Measurements from ENCODE around the gene ABR.
"Not testable (repeated sequence)": the region's sequence is repeated elsewhere in the genome, so short reads cannot be mapped to it uniquely, and the experiment has no call there.

Gene ABR

DNA sequence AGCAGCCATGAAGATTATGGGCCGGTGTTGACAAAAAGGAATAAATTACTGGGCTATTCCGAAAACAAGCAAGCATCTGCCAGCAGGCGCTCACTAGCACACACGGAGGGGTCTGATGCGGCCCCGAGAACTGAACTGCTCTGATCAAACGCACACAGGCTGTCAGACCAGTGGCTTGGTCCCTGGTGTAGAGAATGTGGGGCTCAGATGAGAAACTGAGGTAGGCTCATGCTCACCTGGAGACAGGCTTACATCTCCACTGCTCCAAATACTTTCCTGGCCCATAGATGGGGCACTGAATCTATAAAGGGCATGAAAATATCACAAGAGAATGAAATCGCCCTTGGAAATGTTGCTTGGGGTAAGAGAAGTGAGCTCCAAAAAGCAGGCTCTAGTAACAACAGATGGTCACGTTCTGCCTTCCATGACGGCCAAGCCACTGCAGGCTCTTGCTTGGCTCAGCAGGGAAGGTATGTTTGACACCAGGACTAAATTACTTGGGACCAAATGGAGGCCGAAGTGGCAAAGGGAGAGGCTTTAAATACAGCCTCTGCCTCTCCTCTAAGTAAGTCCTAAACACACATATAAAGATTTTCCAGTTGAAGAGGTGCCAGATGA, 5.4 kb downstream of the ABR start:
- in situ Hi-C loops (cut with MboI; ENCODE audit: low sequenced_read_pairs): no loop called here

DNA sequence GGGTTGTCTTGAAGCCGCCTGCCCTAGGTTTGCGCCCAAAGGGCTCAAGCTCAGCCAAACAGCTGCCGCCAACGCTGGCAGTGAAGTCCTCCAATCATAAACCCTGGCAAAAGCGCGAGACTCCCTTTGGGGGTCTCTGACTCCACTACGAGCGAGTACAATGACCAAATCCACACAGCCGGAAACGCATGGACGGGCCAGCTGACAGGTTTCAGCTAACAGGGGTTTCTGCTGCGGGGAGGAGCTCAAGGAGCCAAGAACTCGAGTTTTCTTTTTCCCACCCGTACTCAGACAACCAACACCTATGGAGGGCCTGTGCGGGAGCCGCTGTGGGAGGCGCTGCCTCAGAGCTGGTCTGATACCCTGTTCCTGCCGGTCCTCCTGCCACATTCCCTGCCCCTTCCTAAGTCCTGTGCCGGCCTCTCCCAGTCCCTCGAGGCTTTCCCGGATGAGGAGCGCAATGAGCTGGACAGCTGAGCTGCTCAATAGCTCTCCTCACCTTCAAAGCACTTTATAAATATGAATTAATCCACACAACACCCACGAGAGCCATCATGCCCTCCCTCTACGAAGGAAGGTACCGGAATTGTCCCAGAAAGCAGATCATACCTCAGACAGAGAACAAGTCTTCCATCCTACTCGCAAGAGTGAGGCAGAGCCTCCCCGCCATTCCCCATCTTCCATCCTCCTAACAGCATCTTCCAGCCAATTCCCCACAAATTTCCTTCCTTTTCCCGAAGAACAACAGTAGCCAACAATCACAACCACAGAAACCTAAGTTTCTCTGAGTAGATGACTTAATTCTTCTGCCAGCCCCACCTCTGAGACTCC, 6.1 kb downstream of the ABR start:
- in situ Hi-C loops (cut with MboI; ENCODE audit: low sequenced_read_pairs): no loop called here

DNA sequence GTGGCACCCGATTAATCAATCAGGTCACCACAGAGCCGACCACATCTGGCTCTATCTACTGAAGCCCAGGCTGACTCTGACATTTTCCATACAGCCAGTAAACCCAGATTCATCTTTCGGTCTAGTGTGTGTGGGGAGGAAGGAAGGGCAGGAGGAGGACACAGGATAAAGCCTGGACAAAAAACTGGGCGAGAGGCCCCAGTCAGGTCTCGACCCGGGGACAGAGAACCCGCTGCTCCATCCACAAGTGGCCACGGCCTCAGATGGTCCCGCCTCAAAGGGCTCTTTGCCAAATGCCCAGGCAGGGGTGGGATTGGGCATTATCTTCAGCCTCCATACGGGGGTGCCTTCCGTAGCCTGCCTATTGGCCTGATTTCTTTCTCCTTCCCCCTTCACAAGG, 7.8 kb downstream of the ABR start:
- in situ Hi-C loops (cut with MboI; ENCODE audit: low sequenced_read_pairs): no loop called here

DNA sequence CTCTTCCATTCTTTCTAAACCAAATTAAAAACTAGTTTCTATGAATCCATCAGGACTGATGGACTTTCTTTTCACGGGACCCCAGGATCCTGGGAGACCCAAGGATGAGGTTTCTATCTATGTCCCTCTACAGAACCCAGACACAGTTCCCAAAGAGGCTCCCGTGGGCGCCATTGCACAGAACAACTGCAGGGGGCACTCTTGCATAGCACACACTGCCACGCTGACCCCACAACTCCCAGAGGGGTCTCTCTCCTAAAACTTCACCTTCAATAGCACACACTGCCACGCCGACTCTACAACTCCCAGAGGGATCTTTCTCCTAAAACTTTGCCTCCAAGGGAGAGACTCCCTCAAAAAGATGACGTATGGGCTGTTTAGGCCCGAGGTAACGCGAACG, 9.0 kb downstream of the ABR start:
- in situ Hi-C loops (cut with MboI; ENCODE audit: low sequenced_read_pairs): no loop called here

DNA sequence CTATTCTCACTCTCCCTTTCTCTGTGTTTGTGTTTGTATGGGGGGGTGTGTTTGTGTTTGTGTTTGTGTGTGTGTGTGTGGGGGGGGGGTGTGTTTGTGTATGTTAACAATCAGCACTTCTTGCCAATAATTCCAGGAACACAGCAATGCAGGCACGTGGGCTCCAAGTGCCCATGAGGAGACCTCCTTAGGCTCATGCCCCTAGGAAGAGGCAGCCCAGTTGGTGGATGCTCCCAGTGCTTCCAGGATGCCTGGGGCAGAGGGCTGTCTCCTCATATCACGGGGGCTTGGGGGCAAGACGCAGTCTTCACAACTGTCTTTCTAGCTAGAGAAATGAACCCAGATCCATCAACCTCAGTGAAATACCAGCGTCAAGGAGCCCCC, 9.9 kb downstream of the ABR start:
- in situ Hi-C loops (cut with MboI; ENCODE audit: low sequenced_read_pairs): no loop called here

DNA sequence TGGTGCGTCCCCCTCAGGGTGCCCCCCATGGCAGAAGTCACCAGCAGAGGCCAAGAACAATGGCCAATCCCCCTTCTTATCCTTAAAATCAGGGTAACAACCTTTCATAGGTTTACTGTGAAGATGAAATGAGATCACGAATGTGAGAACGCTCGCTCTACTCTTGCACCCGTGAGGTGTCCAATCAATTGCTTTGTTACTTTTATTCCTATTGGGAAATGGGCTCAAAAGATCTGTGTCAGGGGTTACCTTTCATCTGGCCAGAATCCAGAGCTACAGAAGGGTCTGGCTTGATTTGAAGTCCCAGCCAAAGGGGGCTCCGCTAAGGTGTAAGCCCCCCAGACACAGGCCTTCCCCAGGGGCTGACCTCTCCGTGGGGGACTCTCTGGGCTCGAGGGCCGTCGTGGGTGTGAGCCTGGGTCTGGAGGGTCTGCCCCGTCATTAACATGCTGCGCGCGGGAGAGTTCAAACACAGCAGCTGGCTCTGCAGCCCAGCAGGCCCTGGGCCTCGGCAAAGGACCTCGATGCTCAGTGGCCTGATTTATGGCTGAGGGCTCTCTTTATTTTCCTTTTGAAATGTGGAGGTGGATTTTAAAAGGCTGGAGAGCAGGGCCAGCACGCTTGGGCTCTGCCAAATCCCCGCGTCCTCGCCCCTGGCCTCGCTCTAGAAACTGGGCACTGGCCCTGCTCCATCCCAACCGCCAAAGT, 10.4 kb downstream of the ABR start:
- in situ Hi-C loops (cut with MboI; ENCODE audit: low sequenced_read_pairs): no loop called here

DNA sequence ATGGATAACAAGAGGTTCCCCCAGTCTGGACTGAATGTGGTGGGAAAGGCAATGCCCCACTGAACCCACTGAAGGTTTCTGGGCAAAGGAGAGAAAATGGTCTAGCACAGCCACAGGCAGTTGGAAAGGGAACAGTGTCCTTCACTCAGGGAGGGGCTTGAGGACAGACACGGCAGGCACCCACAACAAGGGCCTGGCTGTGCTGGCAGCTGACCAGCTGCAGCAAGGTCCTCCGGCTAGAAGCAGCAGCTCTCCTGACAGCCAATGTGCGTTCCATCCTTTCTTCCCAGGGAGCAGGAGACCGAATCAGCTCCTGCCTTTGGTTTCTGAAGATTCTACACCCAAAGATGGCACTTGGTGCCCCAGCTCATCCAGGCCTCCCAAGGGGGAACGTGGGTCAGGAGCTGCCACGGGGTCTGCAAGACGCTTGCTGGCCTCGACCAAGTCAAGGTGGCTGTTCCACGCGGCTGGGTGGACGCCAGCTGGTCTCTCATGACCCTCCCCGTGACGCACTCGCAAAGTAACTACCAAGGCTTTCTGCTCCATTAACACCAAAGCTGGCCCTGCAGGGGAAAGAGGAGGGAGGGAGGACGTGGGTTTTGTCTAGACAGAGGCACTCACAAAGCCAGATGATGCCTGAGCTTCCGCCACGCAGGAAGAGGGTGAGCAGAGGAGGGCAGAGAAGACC, 11.1 kb downstream of the ABR start:
- in situ Hi-C loops (cut with MboI; ENCODE audit: low sequenced_read_pairs): no loop called here

DNA sequence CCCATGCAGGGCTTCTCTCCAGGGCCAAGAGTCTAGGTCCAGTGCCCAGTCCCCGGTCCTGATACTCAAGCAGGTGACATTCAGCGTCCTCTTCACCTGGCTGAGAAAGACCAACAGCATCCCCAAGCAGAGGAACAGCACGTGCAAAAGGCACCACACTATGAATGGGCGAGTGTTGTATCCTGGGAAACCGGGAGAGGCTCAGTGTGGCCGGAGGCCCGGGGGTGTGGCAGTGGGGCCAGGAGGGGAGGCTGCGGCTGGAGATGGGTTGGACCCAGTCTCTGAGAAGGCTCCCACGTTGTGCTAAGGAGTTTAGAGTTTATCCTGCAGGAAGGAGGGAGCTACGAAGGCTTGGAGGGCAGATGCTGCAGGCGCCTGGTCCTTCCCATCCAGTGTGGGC, 13.5 kb downstream of the ABR start:
- in situ Hi-C loops (cut with MboI; ENCODE audit: low sequenced_read_pairs): no loop called here

DNA sequence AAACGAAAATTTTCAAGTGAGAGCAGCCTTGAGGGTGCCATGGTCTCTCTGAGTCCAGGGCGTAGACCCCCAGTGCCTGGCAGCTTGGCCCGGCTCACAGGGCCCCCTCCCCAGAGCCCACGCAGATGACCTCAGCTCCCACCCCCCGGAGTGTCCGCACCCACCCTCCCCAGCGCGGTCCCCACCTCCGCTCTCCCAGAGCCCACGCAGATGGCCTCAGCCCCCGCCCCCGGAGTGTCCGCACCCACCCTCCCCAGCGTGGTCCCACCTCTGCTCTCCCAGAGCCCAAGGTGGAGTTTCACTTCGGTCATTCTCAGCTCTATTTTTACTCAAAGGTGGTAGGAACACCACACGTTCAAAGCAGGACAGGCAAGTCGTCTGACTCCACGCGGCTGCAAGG, 13.9 kb downstream of the ABR start:
- in situ Hi-C loops (cut with MboI; ENCODE audit: low sequenced_read_pairs): no loop called here

DNA sequence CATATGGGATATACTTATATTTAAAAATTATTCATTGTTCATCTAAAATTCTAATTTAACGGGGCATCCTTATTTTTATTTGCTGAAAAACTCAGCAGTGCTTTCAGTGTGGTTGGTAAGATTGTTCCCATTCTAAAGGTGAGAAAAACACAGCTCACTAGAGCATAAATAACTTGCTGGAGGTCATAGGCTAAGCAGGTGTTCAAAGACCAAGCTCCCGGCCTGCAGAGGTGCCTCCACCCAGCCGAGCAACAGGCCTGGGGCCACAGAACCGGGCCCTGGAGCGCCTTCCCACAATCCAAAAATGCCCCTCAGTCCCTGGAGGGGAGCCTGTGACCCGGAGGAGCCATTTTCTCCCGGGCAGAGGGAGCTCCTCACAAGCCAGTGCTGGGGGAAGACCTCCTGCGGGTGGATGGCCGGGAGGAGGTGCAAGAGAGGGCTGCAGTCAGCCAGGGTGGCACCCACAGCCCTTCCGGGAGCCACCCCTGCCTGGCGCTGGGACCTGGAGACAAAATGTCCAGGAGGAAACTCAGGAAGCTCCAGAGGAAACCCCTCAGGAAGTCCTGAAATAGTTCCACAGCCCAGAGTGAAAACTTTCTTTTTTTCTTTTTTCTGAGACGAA, 14.7 kb downstream of the ABR start:
- in situ Hi-C loops (cut with MboI; ENCODE audit: low sequenced_read_pairs): no loop called here

DNA sequence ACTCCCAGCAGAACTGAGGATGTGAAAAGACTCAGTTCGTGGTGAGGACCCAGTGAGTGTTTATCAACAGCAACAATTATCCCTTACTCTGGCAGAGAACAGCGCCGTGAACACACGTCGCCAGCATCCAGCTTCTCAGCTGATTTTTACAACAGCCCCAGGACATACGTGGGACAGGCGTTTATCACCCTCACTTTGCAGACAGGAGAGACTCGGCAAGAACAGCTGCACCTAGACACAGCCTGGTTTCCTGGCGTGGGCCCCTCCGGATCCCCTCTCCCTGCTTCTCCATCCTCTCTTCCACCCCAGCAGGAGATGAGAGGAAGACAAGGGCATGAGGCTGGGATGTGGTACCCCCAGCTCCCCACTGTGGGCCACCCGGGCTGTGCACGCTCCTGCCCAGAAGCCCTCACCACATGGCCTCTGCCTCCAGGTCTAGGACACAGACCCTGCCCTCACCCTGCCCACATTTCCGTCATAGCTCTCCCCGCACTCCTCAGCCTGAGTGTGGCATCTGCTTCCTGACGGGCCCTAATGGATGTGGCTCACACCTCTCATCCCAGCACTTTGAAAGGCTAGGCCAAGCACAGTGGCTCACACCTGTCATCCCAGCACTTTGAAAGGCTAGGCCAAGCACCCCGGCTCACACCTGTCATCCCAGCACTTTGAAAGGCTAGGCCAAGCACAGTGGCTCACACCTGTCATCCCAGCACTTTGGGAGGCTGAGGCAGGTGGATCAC, 17.5 kb downstream of the ABR start:
- in situ Hi-C loops (cut with MboI; ENCODE audit: low sequenced_read_pairs): no loop called here

DNA sequence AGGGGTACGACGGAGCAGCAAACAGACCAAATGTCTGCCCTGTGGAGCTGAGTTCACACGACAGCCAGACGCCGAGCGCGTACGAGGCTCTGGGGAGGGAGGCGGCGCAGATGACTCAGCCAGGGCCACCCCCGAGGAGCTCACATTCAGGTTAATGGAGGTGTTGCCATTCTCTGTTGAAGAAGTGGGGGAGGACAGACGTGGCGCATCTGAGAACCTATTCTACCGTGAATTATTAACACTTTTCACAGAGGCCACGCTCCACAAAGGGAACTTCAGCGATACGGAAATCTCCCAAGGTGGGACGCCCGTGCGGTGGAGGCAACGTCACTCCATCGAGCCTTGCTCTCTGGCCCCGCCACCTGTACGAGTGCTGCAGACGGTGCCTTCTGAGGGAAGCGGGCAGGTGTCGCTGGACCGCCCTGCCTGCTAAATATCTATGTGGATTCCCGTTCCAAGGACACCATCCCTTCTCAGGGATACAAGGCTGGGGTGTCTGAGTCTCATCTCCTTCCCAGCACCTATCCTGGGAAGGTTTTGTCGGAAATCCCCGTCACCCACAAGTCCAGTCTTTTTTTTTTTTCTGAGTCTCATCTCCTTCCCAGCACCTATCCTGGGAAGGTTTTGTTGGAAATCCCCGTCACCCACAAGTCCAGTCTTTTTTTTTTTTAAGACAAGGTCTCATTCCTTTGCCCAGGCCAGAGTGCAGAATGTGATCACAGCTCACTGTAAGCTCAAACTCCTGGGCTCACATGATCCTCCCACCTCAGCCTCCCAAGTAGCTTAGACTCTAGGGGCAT, 19.0 kb downstream of the ABR start:
- in situ Hi-C loops (cut with MboI; ENCODE audit: low sequenced_read_pairs): no loop called here

DNA sequence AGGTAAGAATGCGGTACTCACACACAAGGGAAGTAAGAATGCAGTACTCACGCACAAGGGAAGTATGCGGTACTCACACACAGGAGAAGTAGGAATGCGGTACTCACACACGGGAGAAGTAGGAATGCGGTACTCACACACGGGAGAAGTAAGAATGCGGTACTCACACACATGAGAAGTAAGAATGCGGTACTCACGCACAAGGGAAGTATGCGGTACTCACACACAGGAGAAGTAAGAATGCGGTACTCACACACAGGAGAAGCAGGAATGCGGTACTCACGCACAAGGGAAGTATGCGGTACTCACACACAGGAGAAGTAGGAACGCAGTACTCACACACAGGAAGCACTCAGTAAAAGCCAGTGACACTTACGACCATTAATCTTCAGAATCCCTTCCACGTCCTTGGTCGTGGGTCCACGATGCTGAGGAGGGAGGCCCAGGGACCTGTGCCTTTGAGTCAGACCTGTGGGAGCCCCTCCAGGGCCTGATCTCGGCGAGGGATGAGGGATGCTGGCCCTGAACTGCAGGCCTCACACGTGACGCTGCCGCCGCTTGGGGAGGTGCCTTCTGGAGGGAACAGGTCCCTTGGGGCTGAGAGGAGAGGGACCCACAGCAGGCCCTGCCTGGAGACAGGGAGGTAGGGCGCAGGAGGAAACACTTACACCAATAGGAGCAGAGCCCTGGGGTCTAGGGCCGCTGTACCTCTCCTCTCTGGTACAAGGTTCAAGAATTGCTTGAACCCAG, 20.2 kb downstream of the ABR start:
- in situ Hi-C loops (cut with MboI; ENCODE audit: low sequenced_read_pairs): no loop called here

DNA sequence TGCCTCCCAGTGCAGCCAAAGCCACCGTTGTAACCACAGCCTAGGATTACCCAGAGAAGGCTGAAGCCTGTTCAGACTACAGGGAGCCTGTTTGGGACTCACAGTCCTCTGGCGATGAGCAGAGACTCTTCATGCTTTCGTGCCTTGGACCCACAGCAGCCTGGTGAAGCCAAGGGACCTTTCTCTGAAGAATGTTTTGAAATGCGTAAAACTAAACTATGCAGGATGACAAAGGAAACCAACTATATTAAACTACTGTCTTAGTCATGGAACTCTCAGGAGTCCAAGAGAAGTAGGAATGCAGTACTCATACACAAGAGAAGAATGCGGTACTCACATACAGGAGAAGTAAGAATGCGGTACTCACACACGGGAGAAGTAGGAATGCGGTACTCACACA, 20.9 kb downstream of the ABR start:
- in situ Hi-C loops (cut with MboI; ENCODE audit: low sequenced_read_pairs): no loop called here

DNA sequence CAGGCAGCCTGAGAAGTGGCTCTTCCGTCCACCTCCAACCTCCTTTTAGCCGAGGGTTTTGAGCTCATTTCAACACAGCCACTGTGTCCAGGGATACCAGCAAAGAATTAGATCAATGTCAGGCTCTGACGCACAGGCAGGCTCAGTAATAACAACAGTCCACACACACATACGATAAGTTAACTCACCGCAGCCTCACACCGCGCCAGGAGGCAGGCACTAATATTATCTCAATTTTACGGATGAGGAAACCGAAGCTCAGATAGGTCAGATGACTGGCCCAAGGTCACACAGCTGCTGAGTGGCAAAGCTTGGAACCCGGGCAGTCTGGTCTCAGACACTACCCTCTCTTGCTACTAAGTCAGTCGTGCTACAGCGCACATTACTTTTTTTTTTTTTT, 22.9 kb downstream of the ABR start:
- in situ Hi-C loops (cut with MboI; ENCODE audit: low sequenced_read_pairs): no loop called here

DNA sequence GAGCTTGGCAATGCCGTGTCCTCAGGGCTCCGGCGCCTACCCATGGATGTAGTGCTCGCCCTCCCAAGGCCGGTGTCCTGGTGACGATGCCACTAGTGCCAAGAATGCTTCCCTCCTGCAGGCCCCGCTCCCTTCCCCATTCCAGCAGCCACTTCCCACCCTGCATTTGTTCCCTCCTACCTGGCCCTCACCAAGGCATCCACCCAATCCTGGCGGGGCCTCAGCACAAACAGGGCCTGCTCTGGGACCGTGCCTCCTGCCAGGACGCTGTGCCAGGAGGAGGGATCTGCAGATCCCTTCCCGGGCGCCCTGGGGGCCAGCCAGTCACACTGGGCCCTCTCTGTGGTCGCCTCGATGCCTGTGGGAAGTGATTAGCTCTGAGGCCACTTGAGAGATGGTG, 25.1 kb downstream of the ABR start:
- in situ Hi-C loops (cut with MboI; ENCODE audit: low sequenced_read_pairs): no loop called here

DNA sequence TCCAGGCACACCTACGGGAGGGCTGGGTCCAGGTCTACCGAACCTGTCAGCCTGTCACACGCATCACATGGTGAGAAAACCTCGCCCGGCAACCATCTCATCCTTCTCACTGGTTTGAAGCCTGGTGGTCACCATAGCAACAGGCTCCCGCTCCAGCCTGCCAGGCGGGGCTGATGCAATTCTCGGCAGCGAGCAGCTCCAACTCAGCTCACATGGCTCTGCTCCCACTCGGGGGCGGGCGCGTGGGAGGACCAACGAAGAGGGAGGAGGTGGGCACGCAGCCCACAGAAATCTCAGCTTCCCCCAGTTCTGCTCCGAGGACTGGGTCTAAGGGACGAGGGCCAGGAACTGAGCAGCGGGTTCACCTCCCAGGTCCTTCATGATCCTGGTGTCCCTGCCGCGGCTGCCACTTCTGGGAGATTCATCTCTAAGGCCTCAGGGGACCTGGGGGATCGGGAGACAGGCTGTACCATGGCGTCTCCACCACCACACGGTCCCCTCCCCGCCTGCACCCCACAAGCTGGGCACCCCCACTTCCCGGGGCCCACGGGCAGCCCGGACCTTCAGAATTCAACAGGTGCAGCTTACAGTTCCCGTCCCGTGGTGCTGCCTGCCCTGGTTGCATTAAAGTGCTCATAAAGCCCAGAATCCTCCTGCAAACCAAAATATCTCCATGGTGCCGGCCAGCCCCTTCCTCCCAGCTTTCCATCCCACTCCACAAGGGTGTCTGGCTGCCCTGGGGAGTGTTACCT, 25.8 kb downstream of the ABR start:
- in situ Hi-C loops (cut with MboI; ENCODE audit: low sequenced_read_pairs): no loop called here

DNA sequence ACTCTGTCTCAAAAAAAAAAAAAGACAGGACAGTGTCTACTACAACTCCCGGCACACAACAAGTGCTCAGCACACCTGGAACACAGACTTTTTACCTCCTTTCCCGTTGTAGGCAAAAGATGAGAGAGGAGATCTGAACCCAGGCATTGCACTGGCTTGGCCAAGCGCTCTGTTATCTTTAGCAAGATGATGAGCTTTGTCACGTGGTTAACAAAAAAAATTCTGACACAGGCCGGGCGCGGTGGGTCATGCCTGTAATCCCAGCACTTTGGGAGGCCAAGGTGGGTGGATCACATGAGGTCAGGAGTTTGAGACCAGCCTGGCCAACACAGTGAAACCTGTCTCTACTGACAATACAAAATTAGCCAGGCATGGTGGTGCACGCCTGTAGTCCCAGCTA, 27.2 kb downstream of the ABR start:
- in situ Hi-C loops (cut with MboI; ENCODE audit: low sequenced_read_pairs): not testable (repeated sequence)
